Measurements from ENCODE around the gene DHRS7C.
"Not testable (repeated sequence)": the region's sequence is repeated elsewhere in the genome, so short reads cannot be mapped to it uniquely, and the experiment has no call there.

Gene DHRS7C

GRCh38 chr17:9810100-9810949 lies 18.9 kb upstream of the DHRS7C start:
- no peak for DNase-seq (ENCODE audit: extremely low read depth in 1 of 2, low read depth in 1 of 2)

GRCh38 chr17:9809409-9809808 lies 18.0 kb upstream of the DHRS7C start:
- no peak for DNase-seq (ENCODE audit: extremely low read depth in 1 of 2, low read depth in 1 of 2)

- DNase-seq (ENCODE audit: extremely low read depth in 1 of 2, low read depth in 1 of 2), result no peak
Measured at GRCh38 chr17:9806699-9807098, 15.3 kb upstream of the DHRS7C start.

- no peak for DNase-seq (ENCODE audit: extremely low read depth in 1 of 2, low read depth in 1 of 2)
Measured at GRCh38 chr17:9805769-9806168, 14.4 kb upstream of the DHRS7C start.

GRCh38 chr17:9802697-9803096 lies 11.3 kb upstream of the DHRS7C start:
- DNase-seq (ENCODE audit: extremely low read depth in 1 of 2, low read depth in 1 of 2), result no peak

GRCh38 chr17:9802294-9802693 lies 10.9 kb upstream of the DHRS7C start:
- no peak for DNase-seq (ENCODE audit: extremely low read depth in 1 of 2, low read depth in 1 of 2)

- DNase-seq (ENCODE audit: extremely low read depth in 1 of 2, low read depth in 1 of 2), result no peak
Measured at GRCh38 chr17:9801505-9801904, 10.1 kb upstream of the DHRS7C start.

- no peak for DNase-seq (ENCODE audit: extremely low read depth in 1 of 2, low read depth in 1 of 2)
Measured at GRCh38 chr17:9798724-9799123, 7.3 kb upstream of the DHRS7C start.

GRCh38 chr17:9798008-9798407 lies 6.6 kb upstream of the DHRS7C start:
- DNase-seq (ENCODE audit: extremely low read depth in 1 of 2, low read depth in 1 of 2), result no peak

- no peak for DNase-seq (ENCODE audit: extremely low read depth in 1 of 2, low read depth in 1 of 2)
Measured at GRCh38 chr17:9792181-9792840, 919 bp upstream of the DHRS7C start.

GRCh38 chr17:9790316-9790715 lies 1.1 kb downstream of the DHRS7C start:
- no peak for DNase-seq (ENCODE audit: extremely low read depth in 1 of 2, low read depth in 1 of 2)

GRCh38 chr17:9788601-9789000 lies 2.8 kb downstream of the DHRS7C start:
- no peak for DNase-seq (ENCODE audit: extremely low read depth in 1 of 2, low read depth in 1 of 2)

GRCh38 chr17:9784544-9784943 lies 6.8 kb downstream of the DHRS7C start:
- no peak for DNase-seq (ENCODE audit: extremely low read depth in 1 of 2, low read depth in 1 of 2)

- not testable (repeated sequence) for DNase-seq (ENCODE audit: extremely low read depth in 1 of 2, low read depth in 1 of 2)
Measured at GRCh38 chr17:9783465-9783864, 7.9 kb downstream of the DHRS7C start.

GRCh38 chr17:9783050-9783449 lies 8.3 kb downstream of the DHRS7C start:
- no peak for DNase-seq (ENCODE audit: extremely low read depth in 1 of 2, low read depth in 1 of 2)

GRCh38 chr17:9780552-9780951 lies 10.8 kb downstream of the DHRS7C start:
- no peak for DNase-seq (ENCODE audit: extremely low read depth in 1 of 2, low read depth in 1 of 2)

GRCh38 chr17:9776911-9777310 lies 14.5 kb downstream of the DHRS7C start:
- DNase-seq (ENCODE audit: extremely low read depth in 1 of 2, low read depth in 1 of 2), result no peak

- no peak for DNase-seq (ENCODE audit: extremely low read depth in 1 of 2, low read depth in 1 of 2)
Measured at GRCh38 chr17:9772658-9773057, 18.7 kb downstream of the DHRS7C start.

- no peak for DNase-seq (ENCODE audit: extremely low read depth in 1 of 2, low read depth in 1 of 2)
Measured at GRCh38 chr17:9771465-9771864, 19.9 kb downstream of the DHRS7C start.

GRCh38 chr17:9769036-9769695 lies 22.2 kb downstream of the DHRS7C start:
- DNase-seq (ENCODE audit: extremely low read depth in 1 of 2, low read depth in 1 of 2), result no peak

GRCh38 chr17:9768381-9768934 lies 22.9 kb downstream of the DHRS7C start:
- DNase-seq (ENCODE audit: extremely low read depth in 1 of 2, low read depth in 1 of 2), result no peak
